OCI-LY3 (cell line): ENCODE measurements around the gene UMODL1.

Source experiments
- EZH2phosphoT487 ChIP-seq: fragments of 200-600 bp; shearing (Covaris generic); IDR thresholded peaks from 2 replicates; pipeline ENCODE4 v1.6.1; 2018; ENCODE audit warnings: antibody characterized with exemption, mixed run types, low read depth
- TF ChIP-seq, protein P1 (sequence below): fragments of 200-600, 300-600 bp; sonication (generic); IDR thresholded peaks from 2 replicates; pipeline ENCODE4 v1.5.1; 2014; ENCODE audit warnings: antibody characterized with exemption, low read length, low read depth

DNA sequence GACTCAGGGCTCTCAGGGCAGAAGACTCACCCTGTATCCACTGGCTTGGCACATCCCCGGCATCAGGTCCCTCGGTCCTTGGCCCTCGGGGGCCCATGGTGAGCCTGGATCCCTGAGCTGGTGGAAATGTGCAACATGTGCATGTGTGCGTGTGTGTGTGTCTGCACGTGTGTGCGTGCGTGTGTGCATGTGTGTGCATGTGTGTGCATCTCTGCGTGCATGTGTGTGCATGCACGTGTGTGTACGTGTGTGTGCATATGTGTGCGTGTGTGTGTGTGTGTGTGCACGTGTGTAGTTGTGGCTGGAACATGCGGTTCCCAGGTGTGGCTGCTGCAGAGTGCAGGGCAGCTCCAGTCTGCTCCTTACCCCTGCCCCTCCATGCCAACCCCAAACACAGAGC lies 51.3 kb downstream of the UMODL1 start:
- TF ChIP-seq, protein P1, sequence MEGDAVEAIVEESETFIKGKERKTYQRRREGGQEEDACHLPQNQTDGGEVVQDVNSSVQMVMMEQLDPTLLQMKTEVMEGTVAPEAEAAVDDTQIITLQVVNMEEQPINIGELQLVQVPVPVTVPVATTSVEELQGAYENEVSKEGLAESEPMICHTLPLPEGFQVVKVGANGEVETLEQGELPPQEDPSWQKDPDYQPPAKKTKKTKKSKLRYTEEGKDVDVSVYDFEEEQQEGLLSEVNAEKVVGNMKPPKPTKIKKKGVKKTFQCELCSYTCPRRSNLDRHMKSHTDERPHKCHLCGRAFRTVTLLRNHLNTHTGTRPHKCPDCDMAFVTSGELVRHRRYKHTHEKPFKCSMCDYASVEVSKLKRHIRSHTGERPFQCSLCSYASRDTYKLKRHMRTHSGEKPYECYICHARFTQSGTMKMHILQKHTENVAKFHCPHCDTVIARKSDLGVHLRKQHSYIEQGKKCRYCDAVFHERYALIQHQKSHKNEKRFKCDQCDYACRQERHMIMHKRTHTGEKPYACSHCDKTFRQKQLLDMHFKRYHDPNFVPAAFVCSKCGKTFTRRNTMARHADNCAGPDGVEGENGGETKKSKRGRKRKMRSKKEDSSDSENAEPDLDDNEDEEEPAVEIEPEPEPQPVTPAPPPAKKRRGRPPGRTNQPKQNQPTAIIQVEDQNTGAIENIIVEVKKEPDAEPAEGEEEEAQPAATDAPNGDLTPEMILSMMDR = no peak
- TF ChIP-seq EZH2phosphoT487 = no peak
